ENCODE data around the gene TRDN.
"Not testable (repeated sequence)": the region's sequence is repeated elsewhere in the genome, so short reads cannot be mapped to it uniquely, and the experiment has no call there.

TRDN gene

GRCh38 chr6:123629258-123629941 lies 7.3 kb downstream of the TRDN start:
- DNase-seq (ENCODE audit: low read depth in 2 of 2): no peak

- no peak for DNase-seq (ENCODE audit: low read depth in 2 of 2)
Observed at GRCh38 chr6:123625696-123626095, 11.1 kb downstream of the TRDN start.

- DNase-seq (ENCODE audit: low read depth in 2 of 2): no peak
Observed at GRCh38 chr6:123622780-123623179, 14.0 kb downstream of the TRDN start.

GRCh38 chr6:123619156-123619555 lies 17.6 kb downstream of the TRDN start:
- DNase-seq (ENCODE audit: low read depth in 2 of 2): no peak

- DNase-seq (ENCODE audit: low read depth in 2 of 2): no peak
Observed at GRCh38 chr6:123616942-123617341, 19.8 kb downstream of the TRDN start.

GRCh38 chr6:123616016-123616415 lies 20.7 kb downstream of the TRDN start:
- no peak for DNase-seq (ENCODE audit: low read depth in 2 of 2)

GRCh38 chr6:123610779-123611178 lies 26.0 kb downstream of the TRDN start:
- no peak for DNase-seq (ENCODE audit: low read depth in 2 of 2)

GRCh38 chr6:123604067-123604466 lies 32.7 kb downstream of the TRDN start:
- no peak for DNase-seq (ENCODE audit: low read depth in 2 of 2)

- no peak for DNase-seq (ENCODE audit: low read depth in 2 of 2)
Observed at GRCh38 chr6:123598011-123598410, 38.7 kb downstream of the TRDN start.

- no peak for DNase-seq (ENCODE audit: low read depth in 2 of 2)
Observed at GRCh38 chr6:123594776-123595175, 42.0 kb downstream of the TRDN start.

- no peak for DNase-seq (ENCODE audit: low read depth in 2 of 2)
Observed at GRCh38 chr6:123592426-123592825, 44.3 kb downstream of the TRDN start.

GRCh38 chr6:123589973-123590372 lies 46.8 kb downstream of the TRDN start:
- DNase-seq (ENCODE audit: low read depth in 2 of 2): no peak

GRCh38 chr6:123589317-123589716 lies 47.4 kb downstream of the TRDN start:
- no peak for DNase-seq (ENCODE audit: low read depth in 2 of 2)

GRCh38 chr6:123588546-123588895 lies 48.2 kb downstream of the TRDN start:
- DNase-seq (ENCODE audit: low read depth in 2 of 2): no peak

GRCh38 chr6:123587838-123588545 lies 48.8 kb downstream of the TRDN start:
- no peak for DNase-seq (ENCODE audit: low read depth in 2 of 2)

- not testable (repeated sequence) for DNase-seq (ENCODE audit: low read depth in 2 of 2)
Observed at GRCh38 chr6:123587407-123587806, 49.3 kb downstream of the TRDN start.

GRCh38 chr6:123580331-123580730 lies 56.4 kb downstream of the TRDN start:
- no peak for DNase-seq (ENCODE audit: low read depth in 2 of 2)

- DNase-seq (ENCODE audit: low read depth in 2 of 2): no peak
Observed at GRCh38 chr6:123575188-123575587, 61.6 kb downstream of the TRDN start.

GRCh38 chr6:123570813-123571684 lies 65.7 kb downstream of the TRDN start:
- no peak for DNase-seq (ENCODE audit: low read depth in 2 of 2)

- no peak for DNase-seq (ENCODE audit: low read depth in 2 of 2)
Observed at GRCh38 chr6:123569575-123569974, 67.2 kb downstream of the TRDN start.

GRCh38 chr6:123565529-123565928 lies 71.2 kb downstream of the TRDN start:
- no peak for DNase-seq (ENCODE audit: low read depth in 2 of 2)

GRCh38 chr6:123564361-123564760 lies 72.4 kb downstream of the TRDN start:
- DNase-seq (ENCODE audit: low read depth in 2 of 2): no peak

- DNase-seq (ENCODE audit: low read depth in 2 of 2): no peak
Observed at GRCh38 chr6:123562677-123563076, 74.1 kb downstream of the TRDN start.
